Heart right ventricle (tissue), 16 donors: Measurements from ENCODE around the gene POU6F2. TPM values are rescaled to one million over a fixed set of nuclear protein-coding genes. Genes with fewer than 3 reads are reported as not detected.

Experiments used
- ATAC-seq, 8 donors: fragments of 200-7000 bp; cut with Tn5 transposase; one replicate each; pipeline ENCODE4 v1.9.1; 2020; ENCODE audit warnings: mild to moderate bottlenecking in 8 of 8, moderate library complexity in 8 of 8, moderate number of reproducible peaks in 1 of 8
- DNase-seq, 2 donors: peaks; one replicate each; pipeline ENCODE4 v3.0.0-alpha.2; 2020
- H3K27ac ChIP-seq, 10 donors: fragments of 200-600 bp; sonication (generic) in 2 of 10; one replicate each; pipeline versions ENCODE4 v1.5.0 to v1.8.0; 2020 to 2022; ENCODE audit warnings: mild to moderate bottlenecking in 3 of 10
- H3K27me3 ChIP-seq, 7 donors: fragments of 200-600 bp; one replicate each; pipeline ENCODE4 v1.8.0; 2021 to 2022; ENCODE audit warnings: mild to moderate bottlenecking in 2 of 7
- H3K36me3 ChIP-seq, 9 donors: fragments of 200-600 bp; sonication (generic) in 1 of 9; one replicate each; pipeline versions ENCODE4 v1.5.0 to v1.8.0; 2020 to 2022; ENCODE audit warnings: mild to moderate bottlenecking in 2 of 9
- H3K4me1 ChIP-seq, 9 donors: fragments of 200-600 bp; sonication (generic) in 1 of 9; one replicate each; pipeline versions ENCODE4 v1.5.0 to v1.8.0; 2020 to 2022; ENCODE audit warnings: mild to moderate bottlenecking in 4 of 9
- H3K4me3 ChIP-seq, 10 donors: fragments of 200-600 bp; sonication (generic) in 2 of 10; one replicate each; pipeline versions ENCODE4 v1.5.0 to v1.8.0; 2020 to 2022; ENCODE audit warnings: mild to moderate bottlenecking in 7 of 10, moderate library complexity in 2 of 10
- H3K9me3 ChIP-seq, 11 donors: fragments of 200-600 bp in 10 of 11; sonication (generic) in 2 of 11; one replicate each; pipeline versions ENCODE4 v1.5.0 to v1.8.0; 2013 to 2022; ENCODE audit warnings: mild to moderate bottlenecking in 2 of 11, control low read depth in 1 of 11, moderate library complexity in 1 of 11
- WGBS, 2 donors: extraction: QIAGEN DNeasy Blood & Tissue Kit; methylation state at CpG; one replicate each; pipeline ENCODE4 v1.1.7; 2013; ENCODE audit warnings: inconsistent platforms in 1 of 2; 5-methylcytosine and 5-hydroxymethylcytosine counted together
- intact Hi-C, 10 donors: fragments of 100-400 bp; cut with DNase I; formaldehyde crosslinking; loops; one replicate each; pipeline versions ENCODE4 v1.11.1 to v1.14.2; 2022
- polyA plus RNA-seq, 2 donors: library from polyadenylated mRNA; stranded (reverse); fragments of 200-250 nt; gene quantifications; one replicate each; pipeline ENCODE4 v1.2.3, GENCODE V29; 2013
- total RNA-seq, 10 donors: library from RNA; stranded (reverse); fragmentation: NEBNext Ultra II Directional in 3 of 10; extraction: Animal tissue kit (Norgen Biotek cat#: 25700) in 3 of 10; gene quantifications; one replicate each; pipeline versions ENCODE4 v1.2.1 to v1.2.4, GENCODE V29; 2021 to 2023
- TF ChIP-seq, protein P1 (sequence below), 9 donors: fragments of 200-600 bp; sonication (generic) in 2 of 9; IDR thresholded peaks; one replicate each; pipeline versions ENCODE4 v1.5.0 to v1.8.0; 2021 to 2022; ENCODE audit warnings: antibody characterized with exemption in 9 of 9, mild to moderate bottlenecking in 5 of 9, moderate library complexity in 1 of 9
- donor health status: Arrhythmogenic right ventricular cardiomyopathy.
- donor health status: ischemic (EF 13 %, LVEDD 7.1; RV severe dilation, severe dysfunction).
- donor health status: healthy with polysubstance abuse.
- donor health status: DM: no; HTN: yes; CAD: no.
- donor health status: DM: no; HTN: no; CAD: no.
- donor health status: ischemic (EF 25% LVEDD 6.9; RV normal size, moderate dysfunction).
- donor health status: ischemic (EF 25% LVEDD 5.7; RV mildly dilated, moderate dysfunction).
- donor health status: healthy.
- donor health status: DM: yes; HTN: yes; CAD: no.
- donor health status: Ischemic cardiomyopathy.
- donor health status: ischemic (EF 35%, LVEDD 5.7; RV mildly dilated, moderate dysfunction).
- donor health status: nonischemic (EF 11% LVEDD 7.7; RV severe dilation, severe dysfunction).
- donor health status: DM: yes; HTN: yes; CAD: no.
- donor health status: PGD.
- donor health status: ischemic (EF 29% LVEDD 5.4; RV normal size, mild dysfunction).
- donor health status: nonischemic (EF 23%, LVEDD 6.1; RV moderate dilation, normal function).

Gene POU6F2
- total and polyA plus RNA-seq, 12 donors: under 0.01 to 0.83 (median 0.34) TPM

DNA sequence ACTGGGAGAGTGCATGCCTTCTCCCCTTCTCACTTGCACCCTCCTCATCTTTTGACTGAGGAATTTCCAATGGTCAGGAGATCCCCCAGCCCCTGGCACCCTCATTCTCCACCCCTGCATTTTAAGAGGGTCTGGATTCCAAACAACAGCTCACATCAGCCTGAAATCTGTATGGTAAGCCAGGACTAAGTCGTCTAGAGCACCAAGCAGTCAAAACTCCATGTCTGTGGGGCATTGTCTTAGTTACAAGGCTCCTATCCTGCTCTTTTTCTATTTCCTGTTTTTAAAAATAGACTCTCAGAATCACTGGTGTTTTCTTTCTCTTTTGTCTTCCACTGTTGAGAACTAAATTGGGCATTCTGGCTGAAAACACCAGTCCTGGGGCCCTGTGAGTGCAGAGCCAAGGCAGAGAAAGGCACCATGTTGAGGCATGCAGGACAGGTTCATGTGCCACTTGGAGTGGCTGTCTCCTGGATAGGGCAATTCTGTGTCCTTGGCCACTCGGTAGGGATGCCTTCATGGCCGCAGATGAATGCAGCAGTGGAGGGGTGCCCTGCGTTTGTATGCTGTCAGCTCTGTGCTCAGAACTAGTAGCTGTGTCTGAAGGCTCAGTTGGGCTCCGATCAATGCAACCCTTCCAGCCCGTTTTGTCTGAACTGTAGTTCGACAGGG lies 371.9 kb downstream of the POU6F2 start:
- intact Hi-C loops: no loop called here
- Histone ChIP-seq H3K27ac (no peak overlapping the region), H3K36me3 (no peaks in the 10 kb centered on the region), H3K4me3 (no peak overlapping the region), H3K27me3 (peaks cover 0 to 4% (median 0%) of the 10 kb centered on the region in 7 donors), H3K9me3 (no peaks in the 10 kb centered on the region), H3K4me1 (peaks cover 0 to 13% (median 9%) of the 10 kb centered on the region in 9 donors)
- 71 to 73% methylated on average over 7 of the region's 7 CpGs for WGBS, 2 donors
- DNase-seq: no peak
- no peak for ATAC-seq
- TF ChIP-seq, protein P1, sequence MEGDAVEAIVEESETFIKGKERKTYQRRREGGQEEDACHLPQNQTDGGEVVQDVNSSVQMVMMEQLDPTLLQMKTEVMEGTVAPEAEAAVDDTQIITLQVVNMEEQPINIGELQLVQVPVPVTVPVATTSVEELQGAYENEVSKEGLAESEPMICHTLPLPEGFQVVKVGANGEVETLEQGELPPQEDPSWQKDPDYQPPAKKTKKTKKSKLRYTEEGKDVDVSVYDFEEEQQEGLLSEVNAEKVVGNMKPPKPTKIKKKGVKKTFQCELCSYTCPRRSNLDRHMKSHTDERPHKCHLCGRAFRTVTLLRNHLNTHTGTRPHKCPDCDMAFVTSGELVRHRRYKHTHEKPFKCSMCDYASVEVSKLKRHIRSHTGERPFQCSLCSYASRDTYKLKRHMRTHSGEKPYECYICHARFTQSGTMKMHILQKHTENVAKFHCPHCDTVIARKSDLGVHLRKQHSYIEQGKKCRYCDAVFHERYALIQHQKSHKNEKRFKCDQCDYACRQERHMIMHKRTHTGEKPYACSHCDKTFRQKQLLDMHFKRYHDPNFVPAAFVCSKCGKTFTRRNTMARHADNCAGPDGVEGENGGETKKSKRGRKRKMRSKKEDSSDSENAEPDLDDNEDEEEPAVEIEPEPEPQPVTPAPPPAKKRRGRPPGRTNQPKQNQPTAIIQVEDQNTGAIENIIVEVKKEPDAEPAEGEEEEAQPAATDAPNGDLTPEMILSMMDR (IDR thresholded peaks at IDR 0.05): no peak

DNA sequence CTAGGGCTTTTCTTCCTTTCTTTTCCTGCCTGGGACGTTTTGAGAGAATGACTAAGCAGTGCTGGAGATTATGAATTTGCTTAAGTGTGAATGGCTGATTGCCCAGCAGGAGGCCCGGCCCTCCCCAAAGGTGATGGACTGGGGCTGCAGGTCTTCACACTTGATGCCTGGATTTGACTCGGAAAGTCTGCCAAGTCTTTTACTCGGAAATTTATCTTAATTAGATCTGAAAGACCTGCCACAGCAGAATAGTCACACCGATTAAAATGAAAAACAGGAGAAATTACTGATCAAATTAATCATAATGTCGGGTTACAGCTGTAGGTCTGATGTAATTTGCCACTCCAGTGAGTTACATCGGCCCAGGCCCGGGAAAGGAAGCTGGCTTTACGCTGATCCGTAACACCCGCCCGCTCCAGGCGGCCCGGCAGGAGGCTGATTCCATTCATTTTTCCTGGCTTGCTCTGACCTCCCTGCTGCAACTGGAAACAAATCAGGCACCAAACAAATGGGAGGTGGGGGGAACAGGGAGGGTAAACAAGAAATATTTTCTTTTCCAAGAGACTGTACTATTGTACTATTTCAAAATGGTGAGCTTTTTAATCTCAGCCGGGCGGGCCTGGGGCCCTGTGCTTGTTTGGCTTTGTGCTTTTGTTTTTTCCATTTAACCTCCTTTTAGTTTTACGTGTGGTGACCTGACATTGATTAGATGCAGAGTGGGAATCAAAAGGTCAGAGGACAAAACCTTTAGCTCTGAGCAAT lies 376.1 kb downstream of the POU6F2 start:
- intact Hi-C loops: no loop called here
- ATAC-seq (peak; percentile 38 to 91 (median 72)), DNase-seq (peak; percentile 13 to 19)
- peaks cover 0 to 13% (median 9%) of the 10 kb centered on the region in 9 donors for H3K4me1 ChIP-seq
- peak overlapping the region in 1 of 10 donors; percentile 2 for H3K27ac ChIP-seq
- no peaks in the 10 kb centered on the region for H3K36me3 ChIP-seq
- no peaks in the 10 kb centered on the region for H3K9me3 ChIP-seq
- 29 to 34% methylated on average over 17 of the region's 17 CpGs for WGBS, 2 donors
- no peaks in the 10 kb centered on the region for H3K27me3 ChIP-seq
- no peak overlapping the region for H3K4me3 ChIP-seq
- TF ChIP-seq, protein P1 (IDR thresholded peaks at IDR 0.05): no peak

DNA sequence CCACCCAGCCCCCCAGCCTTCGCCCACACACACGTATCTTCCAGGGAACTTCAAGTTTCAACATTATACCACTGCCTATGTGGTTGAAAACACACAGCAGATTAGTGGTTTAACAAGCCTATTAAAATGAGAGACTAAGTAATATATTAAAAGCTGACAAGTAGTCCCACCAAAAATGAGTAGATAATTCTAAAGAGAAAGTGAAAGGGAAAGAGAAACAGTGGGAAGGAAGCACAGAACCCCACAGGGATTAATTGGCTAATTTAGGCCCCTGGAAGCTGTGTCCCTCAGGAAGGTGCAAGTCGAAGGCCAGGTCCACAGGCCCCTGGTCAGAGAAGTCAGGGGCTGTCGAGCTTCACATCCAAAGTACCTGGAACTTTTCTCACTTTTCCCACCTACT lies 378.0 kb downstream of the POU6F2 start:
- H3K9me3 ChIP-seq: no peaks in the 10 kb centered on the region
- TF ChIP-seq, protein P1 (IDR thresholded peaks at IDR 0.05): no peak
- WGBS, 2 donors: 75 to 78% methylated on average over 4 of the region's 4 CpGs
- H3K36me3 ChIP-seq: no peaks in the 10 kb centered on the region
- no peak overlapping the region for H3K4me3 ChIP-seq
- intact Hi-C loops: no loop called here
- peaks cover 0 to under 1% (median 0%) of the 10 kb centered on the region in 7 donors for H3K27me3 ChIP-seq
- no peak overlapping the region for H3K27ac ChIP-seq
- H3K4me1 ChIP-seq: peaks cover 0 to 13% (median 9%) of the 10 kb centered on the region in 9 donors
- DNase-seq (no peak), ATAC-seq (no peak)

GRCh38 chr7:39356172-39356925 lies 378.6 kb downstream of the POU6F2 start:
- DNase-seq (no peak), ATAC-seq (no peak)
- WGBS, 2 donors: 85% methylated on average over 7 of the region's 7 CpGs
- H3K27me3 ChIP-seq: peaks cover 0 to 4% (median 0%) of the 10 kb centered on the region in 7 donors
- intact Hi-C loops: no loop called here
- no peak overlapping the region for H3K27ac ChIP-seq
- H3K4me1 ChIP-seq: peaks cover 0 to 13% (median 9%) of the 10 kb centered on the region in 9 donors
- H3K4me3 ChIP-seq: no peak overlapping the region
- H3K9me3 ChIP-seq: no peaks in the 10 kb centered on the region
- no peaks in the 10 kb centered on the region for H3K36me3 ChIP-seq
- TF ChIP-seq, protein P1 (IDR thresholded peaks at IDR 0.05): no peak
